HPDE6-E6E7 (cell line): ENCODE results near the gene SOAT2.
"Not testable (repeated sequence)": the region's sequence is repeated elsewhere in the genome, so short reads cannot be mapped to it uniquely, and the experiment has no call there.

Experiments used
- DNase-seq: peaks from one replicate; pipeline ENCODE4 v3.0.0; 2011; ENCODE audit warnings: missing footprints; ENCODE audit errors: extremely low spot score

The SOAT2 gene

DNA sequence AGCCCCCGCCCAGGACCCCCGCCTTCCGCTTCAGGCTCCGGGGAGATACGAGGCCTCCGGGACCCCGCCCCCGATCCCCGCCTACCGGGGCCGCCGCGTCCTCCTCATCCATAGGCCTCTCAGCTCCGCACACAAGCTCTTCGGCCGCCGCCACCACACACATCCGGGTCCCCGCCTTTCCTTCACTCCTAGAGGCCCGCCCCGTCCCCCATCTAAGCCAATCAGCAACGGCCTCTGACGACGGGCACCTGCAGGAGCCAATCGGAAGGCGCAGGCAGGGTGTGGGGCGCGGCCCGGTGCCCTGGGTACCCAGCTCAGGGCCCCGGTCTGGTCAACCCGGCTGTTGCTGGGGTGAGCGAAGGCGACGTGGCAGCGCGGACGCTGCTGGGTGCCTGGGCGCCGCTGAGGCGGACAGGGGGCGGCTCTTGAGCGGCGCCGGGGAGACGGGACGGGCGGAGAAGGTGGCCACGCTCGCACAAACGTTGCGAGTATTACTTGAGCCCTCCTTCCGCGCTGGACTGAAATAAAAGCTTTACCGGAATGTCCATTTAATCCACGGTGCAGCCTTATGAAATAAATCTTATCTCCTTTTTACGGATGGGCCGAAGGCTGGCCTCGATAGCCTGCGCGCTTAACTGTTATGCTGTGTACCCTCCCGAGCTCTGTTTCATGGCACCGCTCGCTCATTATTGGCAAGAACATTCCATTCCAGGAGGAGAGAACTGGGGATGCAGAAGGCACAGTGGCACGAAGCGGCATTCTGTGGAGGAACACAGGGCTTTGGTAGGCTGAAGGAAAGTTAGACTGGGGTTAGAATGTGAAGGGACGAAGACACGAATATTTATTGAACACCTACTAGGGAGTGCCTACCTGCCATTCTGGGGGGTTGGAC lies 23.8 kb upstream of the SOAT2 start, which contains the start of gene SPRYD3:
TSS of gene SPRYD3 (minus strand) at position 165 of the 892 bp plus-strand sequence. CDS start at position 108, 57 bp downstream.
- DNase-seq: peak; percentile 99

- no peak for DNase-seq
Measured at GRCh38 chr12:53082637-53083175, 20.6 kb upstream of the SOAT2 start.

GRCh38 chr12:53086361-53086760 lies 16.9 kb upstream of the SOAT2 start:
- DNase-seq: no peak

DNA sequence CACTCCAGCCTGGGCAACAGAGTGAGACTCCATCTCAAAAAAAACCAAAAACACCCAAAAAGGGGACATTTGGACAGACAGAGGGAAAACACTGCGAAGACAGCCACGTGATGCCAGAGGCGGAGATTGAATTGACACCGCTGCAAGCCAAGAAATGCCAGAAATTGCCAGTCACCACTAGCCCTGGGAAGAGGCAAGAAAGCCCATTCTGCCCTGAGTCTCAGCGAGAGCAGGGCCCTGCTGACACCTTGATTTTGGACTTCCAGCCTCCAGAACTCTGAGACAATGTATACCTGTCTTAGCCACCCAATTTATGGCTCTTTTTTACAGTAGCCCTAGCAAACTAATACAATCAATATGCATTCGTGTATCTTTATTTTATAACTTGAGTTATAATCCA lies 13.2 kb upstream of the SOAT2 start:
- DNase-seq: no peak

DNA sequence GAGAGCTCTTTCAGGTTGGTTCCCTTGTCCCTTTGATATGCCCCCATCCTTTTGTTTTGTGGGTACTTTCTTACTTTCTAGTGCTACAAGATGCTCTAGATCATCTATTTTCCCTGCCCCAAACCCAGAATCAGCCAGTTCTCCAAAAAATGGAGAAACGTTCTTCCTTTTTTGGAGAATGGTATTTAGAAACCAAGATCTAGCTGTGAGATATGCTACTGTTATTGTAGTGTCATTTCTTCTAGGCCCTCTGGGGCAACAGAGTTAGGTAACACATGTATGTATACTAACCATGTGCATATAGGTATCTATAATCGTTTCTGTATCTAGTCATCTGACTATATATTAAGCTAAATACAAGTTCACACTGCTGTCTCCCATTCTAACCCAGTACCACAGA lies 12.7 kb upstream of the SOAT2 start:
- DNase-seq: no peak

DNA sequence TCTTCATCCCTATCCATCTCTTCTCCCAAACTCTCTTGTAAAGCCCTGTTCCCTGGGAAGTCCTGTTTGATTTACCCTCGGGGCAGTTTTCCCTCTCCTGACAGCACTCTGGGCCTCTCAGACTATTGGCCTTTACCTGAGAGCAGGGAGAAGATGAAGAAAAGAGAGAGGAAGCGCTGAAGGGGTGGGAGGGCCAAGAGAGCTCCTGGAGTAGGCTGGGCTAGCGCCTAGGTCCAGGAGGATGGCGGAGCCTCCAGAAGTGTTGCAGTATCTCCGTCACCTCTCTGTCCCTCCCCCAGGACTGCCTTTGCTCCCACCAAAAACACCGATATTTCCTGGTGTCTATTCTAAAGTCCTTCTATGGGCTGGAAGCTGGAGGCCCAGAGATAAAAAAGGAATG lies 11.5 kb upstream of the SOAT2 start:
- no peak for DNase-seq

DNA sequence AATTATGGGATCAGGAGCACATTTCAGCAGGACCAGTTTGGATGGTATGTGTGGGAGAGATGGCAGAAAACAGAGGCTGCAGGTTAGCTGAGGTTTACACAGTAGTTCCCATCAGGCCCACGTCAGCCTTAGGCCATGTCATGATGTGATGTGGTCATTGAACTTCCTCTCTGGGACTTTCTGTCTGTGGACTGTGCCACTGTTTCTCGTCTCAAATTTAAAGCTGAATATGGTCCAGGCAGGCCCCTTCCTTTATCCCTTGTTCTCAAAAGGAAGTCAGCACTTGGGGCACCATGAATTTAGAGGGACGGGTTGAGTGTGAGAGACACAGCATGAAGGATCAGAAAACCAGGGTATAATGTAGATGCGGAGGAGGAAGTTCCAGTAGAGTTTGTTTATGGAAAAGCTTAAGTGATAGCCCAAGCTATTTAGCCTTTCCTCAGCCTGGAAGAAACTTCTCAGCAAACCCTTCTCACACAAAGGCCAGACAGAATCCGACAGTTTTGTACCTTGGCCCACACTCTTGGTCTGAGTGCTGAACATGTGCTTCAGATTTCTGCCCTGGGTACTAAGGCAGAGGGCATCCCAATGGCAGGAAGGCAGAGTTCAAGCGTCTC lies 9.4 kb upstream of the SOAT2 start:
- DNase-seq: no peak

- no peak for DNase-seq
Measured at GRCh38 chr12:53094394-53094787, 8.9 kb upstream of the SOAT2 start.

- DNase-seq: not testable (repeated sequence)
Measured at GRCh38 chr12:53094796-53095595, 8.3 kb upstream of the SOAT2 start.

DNA sequence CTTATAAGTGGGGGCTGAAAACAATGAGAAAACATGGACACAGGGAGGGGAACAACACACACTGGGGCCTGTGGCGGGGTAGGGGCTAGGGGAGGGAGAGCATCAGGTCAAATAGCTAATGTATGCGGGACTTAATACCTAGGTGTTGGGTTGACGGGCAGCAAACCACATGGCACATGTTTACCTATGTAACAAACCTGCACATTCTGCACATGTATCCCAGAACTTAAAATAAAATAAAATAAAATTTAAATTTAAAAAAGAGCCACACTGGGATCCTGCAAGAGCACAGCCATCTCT lies 7.7 kb upstream of the SOAT2 start:
- DNase-seq: not testable (repeated sequence)

DNA sequence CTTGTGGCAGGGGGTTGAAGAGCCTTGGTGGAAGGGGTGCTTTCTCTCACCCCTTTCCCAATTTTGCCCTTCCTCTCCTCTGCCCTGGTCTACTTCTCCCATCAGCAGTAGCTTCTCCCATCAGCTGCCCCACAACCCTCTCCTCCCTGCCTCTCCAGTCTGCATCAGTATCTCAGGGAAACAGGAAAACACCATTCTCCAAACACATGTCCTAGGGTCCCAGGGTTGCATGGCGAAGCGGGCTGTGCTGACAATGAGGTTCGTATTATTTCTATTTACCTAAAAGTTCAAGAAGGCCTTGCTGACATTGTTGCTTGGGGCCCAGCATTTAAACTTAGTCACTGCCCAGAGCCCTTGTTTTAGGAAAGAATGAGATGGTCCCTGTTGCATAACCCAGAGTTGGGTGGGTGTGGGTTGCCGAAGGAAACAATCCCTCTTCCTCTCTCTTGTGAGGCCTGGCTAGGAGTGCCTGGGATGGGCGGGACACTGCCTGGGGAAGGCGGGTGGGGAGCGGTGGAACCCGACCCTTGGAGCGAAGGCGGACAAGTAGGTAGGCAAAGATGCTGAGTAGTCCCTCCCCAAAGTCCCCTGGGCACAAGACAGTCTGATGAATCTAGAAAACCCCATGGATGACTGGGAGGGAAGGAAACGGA lies 7.1 kb upstream of the SOAT2 start:
- no peak for DNase-seq

DNA sequence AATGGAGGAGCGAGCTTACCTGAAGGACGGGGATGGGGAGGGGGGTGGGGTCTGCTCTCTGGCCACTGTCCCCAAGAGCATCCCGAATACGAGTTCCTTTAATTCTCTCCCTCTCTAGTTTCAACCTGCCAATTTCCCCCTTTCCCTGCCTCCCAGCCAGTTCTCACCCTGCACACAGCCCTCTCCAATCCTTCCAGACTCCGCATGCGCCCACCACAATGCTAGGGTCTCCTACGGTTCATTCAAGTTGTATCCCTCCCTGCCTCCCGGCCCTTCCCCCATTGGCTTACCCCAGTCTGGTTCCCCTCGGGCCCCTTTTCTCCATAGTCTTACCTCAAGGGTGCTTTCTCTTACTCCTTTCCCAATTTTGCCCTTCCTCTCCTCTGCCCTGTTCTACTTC lies 6.5 kb upstream of the SOAT2 start:
- no peak for DNase-seq

GRCh38 chr12:53097207-53097563 lies 6.1 kb upstream of the SOAT2 start:
- DNase-seq: no peak

- DNase-seq: no peak
Measured at GRCh38 chr12:53097564-53098353, 5.5 kb upstream of the SOAT2 start, which contains the start of gene IGFBP6. Gene IGFBP6, plus strand, starts transcription at chr12:53097667. Its CDS starts 51 bp downstream, at chr12:53097718.

DNA sequence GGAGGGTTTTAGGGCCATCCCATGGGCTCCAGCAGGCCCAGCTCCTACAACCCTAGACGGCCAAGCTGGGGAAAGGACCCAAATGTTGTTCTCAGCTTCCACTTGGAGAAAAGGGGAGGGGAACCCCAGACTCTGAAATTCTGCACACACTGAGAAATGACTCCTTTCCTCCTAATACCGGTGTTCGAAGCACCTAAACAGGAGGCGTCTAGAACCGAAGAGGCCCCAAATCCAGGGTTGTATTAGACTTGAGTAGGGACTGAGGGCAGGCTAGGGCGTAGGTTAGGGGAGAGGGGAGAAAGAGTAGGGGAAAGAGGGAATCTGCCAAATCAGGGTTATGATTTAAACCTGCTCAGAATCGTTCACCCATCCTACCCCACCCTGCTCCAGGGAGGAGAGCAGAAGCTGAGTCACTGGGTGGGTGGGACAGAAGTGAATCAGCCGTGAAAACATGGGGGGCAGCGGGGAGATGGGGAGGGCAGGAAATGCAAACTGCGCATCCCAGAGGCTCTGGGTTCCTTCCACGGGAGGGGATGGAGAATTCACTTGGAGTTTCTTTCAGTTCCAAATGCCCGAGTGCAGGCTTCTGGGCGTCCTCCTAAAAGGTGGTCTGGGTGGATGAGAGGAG lies 4.8 kb upstream of the SOAT2 start:
- peak; percentile 63 for DNase-seq

DNA sequence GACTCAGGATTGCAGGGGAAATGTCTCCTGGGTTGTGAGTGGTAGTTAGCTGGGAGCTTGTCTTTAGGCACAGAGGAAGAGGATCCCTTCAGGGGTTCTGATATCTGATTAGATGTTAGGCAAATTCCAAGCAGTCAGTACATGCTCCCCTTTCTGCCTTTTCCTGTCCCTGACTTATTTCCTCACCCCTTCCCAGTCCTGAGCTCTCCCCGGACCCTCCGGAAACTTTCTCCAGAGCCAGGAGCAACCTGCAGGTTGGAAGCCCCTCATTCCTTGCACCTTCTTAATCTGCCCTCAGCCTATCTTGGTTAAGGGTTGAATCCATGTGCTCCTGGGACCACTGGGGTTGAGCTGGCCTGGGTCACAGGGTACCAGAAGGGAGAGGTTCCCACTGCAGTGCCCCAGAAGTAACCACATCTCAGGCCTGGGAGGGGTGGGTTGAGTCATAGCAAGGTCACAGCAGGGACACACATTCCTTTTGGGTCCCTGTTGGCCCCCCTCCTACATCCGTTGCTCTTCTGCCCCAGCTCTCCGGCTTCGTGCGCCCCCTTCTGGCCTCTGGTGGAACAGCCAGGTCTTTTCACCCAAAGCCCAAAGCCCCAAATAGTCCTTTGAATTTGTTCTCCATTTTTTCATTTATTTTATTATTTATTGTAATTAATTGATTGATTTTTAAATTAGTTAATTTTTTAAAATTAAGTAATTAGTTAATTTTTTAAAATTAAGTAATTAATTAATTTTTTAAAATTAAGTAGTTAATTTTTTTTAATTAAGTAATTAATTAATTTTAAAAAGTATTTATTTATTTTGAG lies 4.0 kb upstream of the SOAT2 start:
- DNase-seq: peak; percentile 93

- no peak for DNase-seq
Measured at GRCh38 chr12:53100466-53101151, 2.7 kb upstream of the SOAT2 start.

GRCh38 chr12:53101266-53101665 lies 2.0 kb upstream of the SOAT2 start:
- no peak for DNase-seq
